ENCODE results near the gene ALOX15B. TPM values are rescaled to one million over a fixed set of nuclear protein-coding genes. Genes with fewer than 3 reads are reported as not detected.

ALOX15B gene
- total and polyA plus RNA-seq, 4 donors: 0.16 to 1.0 (median 0.56) TPM

- no peak overlapping the region for H3K9ac ChIP-seq (ENCODE audit: low read depth in 1 of 2, low read length in 2 of 2)
- no peak for DNase-seq (ENCODE audit: low spot score)
- no peaks in the 10 kb centered on the region for H3K36me3 ChIP-seq (ENCODE audit: control insufficient read depth in 4 of 4, insufficient read depth in 3 of 4, low read depth in 1 of 4, low read length in 3 of 4)
- TF ChIP-seq FOXA1 (IDR thresholded peaks at IDR 0.05) (no peak), TAF1 (conservative IDR thresholded peaks at IDR 0.05) (no peak), SP1 (IDR thresholded peaks at IDR 0.05) (no peak), EGR1 (IDR thresholded peaks at IDR 0.05; ENCODE audit: low read depth in 2 of 2) (no peak), FOXA2 (IDR thresholded peaks at IDR 0.05) (no peak), NR2F2 (IDR thresholded peaks at IDR 0.05) (no peak), HNF4G (IDR thresholded peaks at IDR 0.05) (no peak), MAX (IDR thresholded peaks at IDR 0.05) (no peak), ZBTB33 (IDR thresholded peaks at IDR 0.05) (no peak), GABPA (IDR thresholded peaks at IDR 0.05 in 1 of 2, conservative IDR thresholded peaks at IDR 0.05 in 1 of 2) (no peak), RAD21 (IDR thresholded peaks at IDR 0.05) (no peak), HNF4A (conservative IDR thresholded peaks at IDR 0.05) (no peak), YY1 (IDR thresholded peaks at IDR 0.05) (no peak), RXRA (IDR thresholded peaks at IDR 0.05) (no peak), JUND (IDR thresholded peaks at IDR 0.05) (no peak), CTCF (IDR thresholded peaks at IDR 0.05; ENCODE audit: low read depth, low read length, missing input control) (no peak)
- TF ChIP-seq, protein P1, sequence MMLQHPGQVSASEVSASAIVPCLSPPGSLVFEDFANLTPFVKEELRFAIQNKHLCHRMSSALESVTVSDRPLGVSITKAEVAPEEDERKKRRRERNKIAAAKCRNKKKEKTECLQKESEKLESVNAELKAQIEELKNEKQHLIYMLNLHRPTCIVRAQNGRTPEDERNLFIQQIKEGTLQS (IDR thresholded peaks at IDR 0.05): no peak
- TF ChIP-seq, protein P2, sequence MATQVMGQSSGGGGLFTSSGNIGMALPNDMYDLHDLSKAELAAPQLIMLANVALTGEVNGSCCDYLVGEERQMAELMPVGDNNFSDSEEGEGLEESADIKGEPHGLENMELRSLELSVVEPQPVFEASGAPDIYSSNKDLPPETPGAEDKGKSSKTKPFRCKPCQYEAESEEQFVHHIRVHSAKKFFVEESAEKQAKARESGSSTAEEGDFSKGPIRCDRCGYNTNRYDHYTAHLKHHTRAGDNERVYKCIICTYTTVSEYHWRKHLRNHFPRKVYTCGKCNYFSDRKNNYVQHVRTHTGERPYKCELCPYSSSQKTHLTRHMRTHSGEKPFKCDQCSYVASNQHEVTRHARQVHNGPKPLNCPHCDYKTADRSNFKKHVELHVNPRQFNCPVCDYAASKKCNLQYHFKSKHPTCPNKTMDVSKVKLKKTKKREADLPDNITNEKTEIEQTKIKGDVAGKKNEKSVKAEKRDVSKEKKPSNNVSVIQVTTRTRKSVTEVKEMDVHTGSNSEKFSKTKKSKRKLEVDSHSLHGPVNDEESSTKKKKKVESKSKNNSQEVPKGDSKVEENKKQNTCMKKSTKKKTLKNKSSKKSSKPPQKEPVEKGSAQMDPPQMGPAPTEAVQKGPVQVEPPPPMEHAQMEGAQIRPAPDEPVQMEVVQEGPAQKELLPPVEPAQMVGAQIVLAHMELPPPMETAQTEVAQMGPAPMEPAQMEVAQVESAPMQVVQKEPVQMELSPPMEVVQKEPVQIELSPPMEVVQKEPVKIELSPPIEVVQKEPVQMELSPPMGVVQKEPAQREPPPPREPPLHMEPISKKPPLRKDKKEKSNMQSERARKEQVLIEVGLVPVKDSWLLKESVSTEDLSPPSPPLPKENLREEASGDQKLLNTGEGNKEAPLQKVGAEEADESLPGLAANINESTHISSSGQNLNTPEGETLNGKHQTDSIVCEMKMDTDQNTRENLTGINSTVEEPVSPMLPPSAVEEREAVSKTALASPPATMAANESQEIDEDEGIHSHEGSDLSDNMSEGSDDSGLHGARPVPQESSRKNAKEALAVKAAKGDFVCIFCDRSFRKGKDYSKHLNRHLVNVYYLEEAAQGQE (IDR thresholded peaks at IDR 0.05): no peak
- peaks cover 0 to 38% (median 4%) of the 10 kb centered on the region in 4 donors for H3K27me3 ChIP-seq (ENCODE audit: control insufficient read depth in 4 of 4, insufficient read depth in 4 of 4, low read length in 3 of 4)
- H3K4me3 ChIP-seq (ENCODE audit: low read depth in 1 of 3, low read length in 3 of 3): peak overlapping the region in 1 of 3 donors; percentile 8
- peaks cover 0 to 14% (median 12%) of the 10 kb centered on the region in 4 donors for H3K4me1 ChIP-seq (ENCODE audit: control insufficient read depth in 4 of 4, insufficient read depth in 4 of 4, low read length in 3 of 4)
- H3K9me3 ChIP-seq (ENCODE audit: control insufficient read depth in 4 of 4, low read length in 3 of 4): no peaks in the 10 kb centered on the region
- H3K27ac ChIP-seq (ENCODE audit: low read depth in 1 of 2, low read length in 2 of 2): no peak overlapping the region
- WGBS: 45% methylated on average over 15 of the region's 15 CpGs
These were observed 24.1 kb downstream of the ALOX15B start for GRCh38 chr17:8062807-8063483.

Measured in liver (tissue), 9 donors.